Measurements from ENCODE around the gene RBBP7.

GRCh38 chrX:16797841-16798240 is 72.3 kb downstream of the RBBP7 start:
- TF ChIP-seq EZH2 (IDR thresholded peaks at IDR 0.05; ENCODE audit: low read depth) (no peak), CTCF (conservative IDR thresholded peaks at IDR 0.05) (no peak)
